CD14-positive monocyte (primary cell): ENCODE data around the gene SCGB3A1. TPM values are rescaled to one million over a fixed set of nuclear protein-coding genes. Genes with fewer than 3 reads are reported as not detected.

Experiments used
- DNase-seq, 3 donors: peaks; one replicate each; pipeline ENCODE4 v3.0.0-alpha.2; 2011 to 2022
- H2AFZ ChIP-seq: 2 replicates; pipeline ENCODE4 v1.6.0; 2012; ENCODE audit warnings: mild to moderate bottlenecking, low read depth, low read length, inconsistent platforms; ENCODE audit not compliant: insufficient read depth, poor library complexity, severe bottlenecking
- H3K27ac ChIP-seq, 2 donors: 1 replicate in 1 of 2; 2 replicates in 1 of 2; pipeline ENCODE4 v1.5.1; 2012 to 2013; ENCODE audit warnings: low read length in 2 of 2, control low read depth in 1 of 2, inconsistent platforms in 1 of 2, low read depth in 1 of 2, mild to moderate bottlenecking in 1 of 2
- H3K27me3 ChIP-seq, 2 donors: one replicate each; pipeline versions ENCODE4 v1.6.0 to v1.6.1; 2011 to 2013; ENCODE audit warnings: low read length in 2 of 2; ENCODE audit not compliant: control insufficient read depth in 2 of 2, insufficient read depth in 2 of 2
- H3K36me3 ChIP-seq, 2 donors: replicated peaks in 1 of 2; 1 replicate in 1 of 2; 2 replicates in 1 of 2; pipeline versions ENCODE4 v1.5.1 to v1.6.1; 2012 to 2013; ENCODE audit warnings: low read length in 2 of 2, control low read depth in 1 of 2, inconsistent platforms in 1 of 2, mild to moderate bottlenecking in 1 of 2; ENCODE audit not compliant: insufficient read depth in 2 of 2, control insufficient read depth in 1 of 2
- H3K4me1 ChIP-seq, 2 donors: 1 replicate in 1 of 2; 2 replicates in 1 of 2; pipeline versions ENCODE4 v1.5.1 to v1.6.1; 2012 to 2013; ENCODE audit warnings: low read length in 2 of 2, control low read depth in 1 of 2, inconsistent platforms in 1 of 2, mild to moderate bottlenecking in 1 of 2, moderate library complexity in 1 of 2; ENCODE audit not compliant: insufficient read depth in 2 of 2, control insufficient read depth in 1 of 2
- H3K4me2 ChIP-seq: replicated peaks from 2 replicates; pipeline ENCODE3; 2012; ENCODE audit warnings: low read length, moderate library complexity, mild to moderate bottlenecking; ENCODE audit not compliant: poor library complexity, severe bottlenecking; ENCODE audit errors: extremely low read depth
- H3K4me3 ChIP-seq, 3 experiments: fragments of 200-600 bp in 1 of 3; sonication (generic) in 1 of 3; replicated peaks in 1 of 3; 1 replicate in 2 of 3; 2 replicates in 1 of 3; pipeline ENCODE4 v1.5.1; 2011 to 2013; ENCODE audit warnings: low read length in 3 of 3, mild to moderate bottlenecking in 3 of 3, control low read depth in 2 of 3, low read depth in 2 of 3, inconsistent platforms in 1 of 3, moderate library complexity in 1 of 3
- H3K79me2 ChIP-seq: 2 replicates; pipeline ENCODE4 v1.6.0; 2012; ENCODE audit warnings: mild to moderate bottlenecking, control low read depth, inconsistent platforms, low read length, moderate library complexity; ENCODE audit not compliant: insufficient read depth
- H3K9ac ChIP-seq: 2 replicates; pipeline ENCODE4 v1.6.0; 2017; ENCODE audit warnings: low read length, mild to moderate bottlenecking; ENCODE audit not compliant: insufficient read depth, poor library complexity, severe bottlenecking
- H3K9me3 ChIP-seq, 2 donors: replicated peaks in 1 of 2; 1 replicate in 1 of 2; 2 replicates in 1 of 2; pipeline versions ENCODE4 v1.5.1 to v1.6.1; 2012 to 2013; ENCODE audit warnings: low read length in 2 of 2, control low read depth in 1 of 2; ENCODE audit not compliant: control insufficient read depth in 1 of 2, insufficient read depth in 1 of 2
- H4K20me1 ChIP-seq: 2 replicates; pipeline ENCODE4 v1.6.0; 2012; ENCODE audit warnings: mild to moderate bottlenecking, low read length, control low read depth, moderate library complexity; ENCODE audit not compliant: insufficient read depth
- H3K27ac Mint-ChIP-seq, 7 donors: one replicate each; pipeline ENCODE4 v1.8.0; 2020; ENCODE audit warnings: mild to moderate bottlenecking in 7 of 7, mixed read lengths in 7 of 7, moderate library complexity in 6 of 7, inconsistent platforms in 2 of 7
- H3K27me3 Mint-ChIP-seq, 3 donors: one replicate each; pipeline ENCODE4 v1.8.0; 2021 to 2022; ENCODE audit warnings: low read depth in 3 of 3, mild to moderate bottlenecking in 3 of 3, mixed read lengths in 3 of 3, moderate library complexity in 3 of 3, inconsistent platforms in 1 of 3
- H3K36me3 Mint-ChIP-seq, 2 donors: one replicate each; pipeline ENCODE4 v1.8.0; 2020; ENCODE audit warnings: mixed read lengths in 2 of 2, inconsistent platforms in 1 of 2, mild to moderate bottlenecking in 1 of 2
- H3K4me1 Mint-ChIP-seq: one replicate; pipeline ENCODE4 v1.8.0; 2020; ENCODE audit warnings: mild to moderate bottlenecking, mixed read lengths
- H3K4me3 Mint-ChIP-seq, 2 donors: one replicate each; pipeline ENCODE4 v1.8.0; 2020; ENCODE audit warnings: mild to moderate bottlenecking in 2 of 2, mixed read lengths in 2 of 2, moderate library complexity in 1 of 2
- H3K9me3 Mint-ChIP-seq, 7 donors: one replicate each; pipeline ENCODE4 v1.8.0; 2020 to 2022; ENCODE audit warnings: mixed read lengths in 7 of 7, mild to moderate bottlenecking in 6 of 7, moderate library complexity in 6 of 7, inconsistent platforms in 2 of 7
- WGBS: methylation state at CpG from one replicate; pipeline ENCODE4 v1.1.5; 2013; ENCODE audit warnings: missing lambda C conversion rate; ENCODE audit not compliant: insufficient coverage; 5-methylcytosine and 5-hydroxymethylcytosine counted together
- intact Hi-C, 2 donors: fragments of 100-400 bp; cut with micrococcal nuclease; formaldehyde crosslinking; loops; one replicate each; pipeline versions ENCODE4 v1.15.0 to v1.15.1; 2023
- polyA plus RNA-seq, 3 donors: library from polyadenylated mRNA; depleted of rRNA in 1 of 3; unstranded in 2 of 3; stranded (reverse) in 1 of 3; fragments of 300-500 nt in 2 of 3; fragments of >200 nt in 1 of 3; fragmentation: Illumina TruSeq in 2 of 3; gene quantifications; 1 replicate in 2 of 3; 2 replicates in 1 of 3; pipeline ENCODE4 v1.2.3, GENCODE V29; 2012 to 2021
- TF ChIP-seq, protein P1 (sequence below): fragments of 200-600 bp; IDR thresholded peaks from one replicate; pipeline ENCODE4 v1.8.0; 2022; ENCODE audit warnings: antibody characterized with exemption, mild to moderate bottlenecking

SCGB3A1 gene
- polyA plus RNA-seq, 3 donors: 0.49 to 0.83 (median 0.59) TPM

DNA sequence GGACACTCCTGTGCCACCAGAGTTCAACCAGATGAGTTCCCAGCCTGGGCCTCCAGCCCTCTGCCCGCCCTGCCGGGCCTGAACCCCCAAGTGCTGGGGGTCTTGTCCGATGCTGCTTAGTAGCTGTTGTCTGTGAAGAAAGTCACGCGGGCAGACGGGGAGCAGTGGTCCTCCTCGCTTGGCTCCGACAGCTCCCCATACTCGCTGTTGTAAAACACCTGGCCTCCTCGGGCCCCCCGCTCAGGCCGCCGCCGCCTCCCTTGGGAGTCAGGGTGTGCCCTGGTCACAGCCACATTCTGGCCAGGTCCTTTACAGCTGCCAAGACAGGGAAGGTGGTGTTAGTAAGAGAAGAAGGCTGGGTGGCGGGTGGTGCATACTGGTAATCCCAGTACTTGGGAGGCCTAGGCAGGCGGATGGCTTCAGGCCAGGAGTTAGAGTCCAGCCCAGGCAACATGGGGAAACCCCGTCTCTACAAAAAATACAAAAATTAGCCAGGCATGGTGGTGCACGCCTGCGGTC is 11.8 kb upstream of the SCGB3A1 start:
- peaks cover 2 to 4% (median 3%) of the 10 kb centered on the region in 3 donors for H3K27me3 Mint-ChIP-seq
- no peak overlapping the region for H3K4me3 ChIP-seq
- no peak overlapping the region for H3K4me2 ChIP-seq
- H3K4me3 Mint-ChIP-seq: no peak overlapping the region
- TF ChIP-seq, protein P1, sequence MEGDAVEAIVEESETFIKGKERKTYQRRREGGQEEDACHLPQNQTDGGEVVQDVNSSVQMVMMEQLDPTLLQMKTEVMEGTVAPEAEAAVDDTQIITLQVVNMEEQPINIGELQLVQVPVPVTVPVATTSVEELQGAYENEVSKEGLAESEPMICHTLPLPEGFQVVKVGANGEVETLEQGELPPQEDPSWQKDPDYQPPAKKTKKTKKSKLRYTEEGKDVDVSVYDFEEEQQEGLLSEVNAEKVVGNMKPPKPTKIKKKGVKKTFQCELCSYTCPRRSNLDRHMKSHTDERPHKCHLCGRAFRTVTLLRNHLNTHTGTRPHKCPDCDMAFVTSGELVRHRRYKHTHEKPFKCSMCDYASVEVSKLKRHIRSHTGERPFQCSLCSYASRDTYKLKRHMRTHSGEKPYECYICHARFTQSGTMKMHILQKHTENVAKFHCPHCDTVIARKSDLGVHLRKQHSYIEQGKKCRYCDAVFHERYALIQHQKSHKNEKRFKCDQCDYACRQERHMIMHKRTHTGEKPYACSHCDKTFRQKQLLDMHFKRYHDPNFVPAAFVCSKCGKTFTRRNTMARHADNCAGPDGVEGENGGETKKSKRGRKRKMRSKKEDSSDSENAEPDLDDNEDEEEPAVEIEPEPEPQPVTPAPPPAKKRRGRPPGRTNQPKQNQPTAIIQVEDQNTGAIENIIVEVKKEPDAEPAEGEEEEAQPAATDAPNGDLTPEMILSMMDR: no peak
- no peak for DNase-seq
- no peaks in the 10 kb centered on the region for H3K36me3 ChIP-seq
- intact Hi-C loops: no loop called here
- H3K27ac ChIP-seq: no peak overlapping the region
- peaks cover 0 to 2% (median 0%) of the 10 kb centered on the region in 7 donors for H3K9me3 Mint-ChIP-seq
- H3K27me3 ChIP-seq: no peaks in the 10 kb centered on the region
- H3K36me3 Mint-ChIP-seq: no peaks in the 10 kb centered on the region
- H3K4me1 Mint-ChIP-seq: no peaks in the 10 kb centered on the region
- no peak overlapping the region for H3K9ac ChIP-seq
- no peaks in the 10 kb centered on the region for H3K9me3 ChIP-seq
- no peaks in the 10 kb centered on the region for H4K20me1 ChIP-seq
- no peak overlapping the region for H3K27ac Mint-ChIP-seq
- 93% methylated on average over 17 of the region's 19 CpGs for WGBS
- H3K4me1 ChIP-seq: no peaks in the 10 kb centered on the region
- H2AFZ ChIP-seq: no peak overlapping the region
- H3K79me2 ChIP-seq: no peaks in the 10 kb centered on the region

DNA sequence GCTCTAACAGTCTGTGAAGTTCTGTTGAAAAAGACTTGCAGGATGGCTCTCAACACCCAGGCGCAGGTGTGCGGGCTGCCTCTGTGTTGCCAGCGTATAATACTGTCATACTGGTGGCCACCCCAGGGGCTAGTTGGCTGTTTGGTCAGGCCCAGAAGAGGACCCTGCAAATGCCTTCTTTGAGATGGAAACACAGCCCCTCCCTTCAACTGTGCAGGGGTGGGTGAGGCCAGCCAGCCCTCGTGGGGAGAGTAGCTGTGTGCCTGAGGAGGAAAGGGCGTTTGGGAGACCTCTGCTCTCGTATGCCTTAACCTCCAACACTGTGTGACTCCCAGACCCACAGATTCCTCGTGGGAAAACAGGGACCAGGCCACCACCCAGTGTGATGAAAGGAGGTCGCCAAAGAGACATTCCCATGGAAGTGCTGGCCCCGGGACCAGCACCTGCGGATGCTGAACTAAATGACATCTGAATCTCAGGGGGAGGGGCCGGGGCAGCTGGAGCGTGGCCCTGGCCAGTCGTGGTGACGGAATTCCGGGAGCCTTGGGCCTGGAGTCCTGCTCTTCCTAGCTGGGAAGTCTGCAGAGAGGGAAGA is 11.3 kb upstream of the SCGB3A1 start:
- DNase-seq: no peak
- Mint-ChIP-seq H3K4me1 (no peaks in the 10 kb centered on the region), H3K27me3 (peaks cover 1 to 4% (median 3%) of the 10 kb centered on the region in 3 donors), H3K36me3 (no peaks in the 10 kb centered on the region), H3K9me3 (peaks cover 0 to 2% (median 0%) of the 10 kb centered on the region in 7 donors), H3K4me3 (no peak overlapping the region), H3K27ac (no peak overlapping the region)
- 94% methylated on average over 13 of the region's 15 CpGs for WGBS
- Histone ChIP-seq H3K4me3 (no peak overlapping the region), H3K4me2 (no peak overlapping the region), H3K4me1 (no peaks in the 10 kb centered on the region), H4K20me1 (no peaks in the 10 kb centered on the region), H3K27me3 (no peaks in the 10 kb centered on the region), H2AFZ (no peak overlapping the region), H3K9me3 (no peaks in the 10 kb centered on the region), H3K79me2 (no peaks in the 10 kb centered on the region), H3K27ac (no peak overlapping the region), H3K36me3 (no peaks in the 10 kb centered on the region), H3K9ac (no peak overlapping the region)
- intact Hi-C loops: no loop called here
- TF ChIP-seq, protein P1: no peak
